GM10248 (cell line): Measurements from ENCODE around the gene ATP10A.

Source experiments
- CTCF ChIA-PET: fragments of 300-600 bp; sonication (Branson Sonifier 250); formaldehyde crosslinking; extraction: SDS; loops from one replicate; lab custom pipeline; 2021; ENCODE audit warnings: antibody characterized with exemption; lab: Yijun Ruan, JAX
- POLR2A ChIA-PET: fragments of 350-650 bp; sonication (Branson Sonifier 250); formaldehyde crosslinking; extraction: SDS; loops from one replicate; lab custom pipeline; 2020; ENCODE audit warnings: antibody characterized with exemption; lab: Yijun Ruan, JAX
- DNase-seq: peaks from one replicate; pipeline ENCODE4 v3.0.0; 2012; ENCODE audit errors: extremely low spot score
- TF ChIP-seq, protein P1 (sequence below): IDR thresholded peaks from 2 replicates; pipeline ENCODE4 v1.5.1; 2012; ENCODE audit warnings: mild to moderate bottlenecking, low read depth; ENCODE audit errors: extremely low read depth, missing control alignments, control extremely low read depth

Gene ATP10A

DNA sequence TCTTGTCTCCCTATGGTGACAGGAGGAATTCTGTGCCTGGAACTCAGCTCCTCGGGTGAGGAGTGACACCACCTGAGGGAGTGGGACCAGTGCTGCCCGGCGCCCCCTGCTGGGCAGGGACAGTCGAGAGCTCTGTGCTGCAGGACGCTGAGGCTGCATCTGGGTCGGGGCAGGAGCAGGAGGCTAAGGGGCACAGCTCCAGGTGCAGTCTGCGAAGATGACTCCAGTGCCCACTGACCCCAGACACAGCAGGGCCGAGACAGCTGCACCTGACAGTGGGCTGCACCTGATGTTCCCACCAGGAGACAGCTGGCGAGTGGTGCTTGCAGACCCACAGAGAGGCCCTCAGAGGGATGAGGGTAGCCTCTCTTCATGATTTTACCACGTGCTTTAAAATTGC, 152.9 kb downstream of the ATP10A start:
- CTCF ChIA-PET, result interaction anchor here (1.0 to 1.4 kb wide), 7 partner anchors 9 to 438 kb away, joined by 3 to 5 read pairs (median 3); no protein-coding TSS in a partner anchor
- POLR2A ChIA-PET, result no interaction called here
- TF ChIP-seq, protein P1, sequence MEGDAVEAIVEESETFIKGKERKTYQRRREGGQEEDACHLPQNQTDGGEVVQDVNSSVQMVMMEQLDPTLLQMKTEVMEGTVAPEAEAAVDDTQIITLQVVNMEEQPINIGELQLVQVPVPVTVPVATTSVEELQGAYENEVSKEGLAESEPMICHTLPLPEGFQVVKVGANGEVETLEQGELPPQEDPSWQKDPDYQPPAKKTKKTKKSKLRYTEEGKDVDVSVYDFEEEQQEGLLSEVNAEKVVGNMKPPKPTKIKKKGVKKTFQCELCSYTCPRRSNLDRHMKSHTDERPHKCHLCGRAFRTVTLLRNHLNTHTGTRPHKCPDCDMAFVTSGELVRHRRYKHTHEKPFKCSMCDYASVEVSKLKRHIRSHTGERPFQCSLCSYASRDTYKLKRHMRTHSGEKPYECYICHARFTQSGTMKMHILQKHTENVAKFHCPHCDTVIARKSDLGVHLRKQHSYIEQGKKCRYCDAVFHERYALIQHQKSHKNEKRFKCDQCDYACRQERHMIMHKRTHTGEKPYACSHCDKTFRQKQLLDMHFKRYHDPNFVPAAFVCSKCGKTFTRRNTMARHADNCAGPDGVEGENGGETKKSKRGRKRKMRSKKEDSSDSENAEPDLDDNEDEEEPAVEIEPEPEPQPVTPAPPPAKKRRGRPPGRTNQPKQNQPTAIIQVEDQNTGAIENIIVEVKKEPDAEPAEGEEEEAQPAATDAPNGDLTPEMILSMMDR, result peak; percentile 39
- peak; percentile 40 for DNase-seq

- DNase-seq, result no peak
- TF ChIP-seq, protein P1, result no peak
- POLR2A ChIA-PET, result no interaction called here
- CTCF ChIA-PET, result interaction anchor here (1.0 to 1.4 kb wide), 7 partner anchors 9 to 439 kb away, joined by 3 to 5 read pairs (median 3); no protein-coding TSS in a partner anchor
Measured at GRCh38 chr15:25709437-25710159, 153.5 kb downstream of the ATP10A start.

GRCh38 chr15:25708391-25708790, 154.7 kb downstream of the ATP10A start:
- ChIA-PET CTCF (no interaction called here), POLR2A (no interaction called here)

DNA sequence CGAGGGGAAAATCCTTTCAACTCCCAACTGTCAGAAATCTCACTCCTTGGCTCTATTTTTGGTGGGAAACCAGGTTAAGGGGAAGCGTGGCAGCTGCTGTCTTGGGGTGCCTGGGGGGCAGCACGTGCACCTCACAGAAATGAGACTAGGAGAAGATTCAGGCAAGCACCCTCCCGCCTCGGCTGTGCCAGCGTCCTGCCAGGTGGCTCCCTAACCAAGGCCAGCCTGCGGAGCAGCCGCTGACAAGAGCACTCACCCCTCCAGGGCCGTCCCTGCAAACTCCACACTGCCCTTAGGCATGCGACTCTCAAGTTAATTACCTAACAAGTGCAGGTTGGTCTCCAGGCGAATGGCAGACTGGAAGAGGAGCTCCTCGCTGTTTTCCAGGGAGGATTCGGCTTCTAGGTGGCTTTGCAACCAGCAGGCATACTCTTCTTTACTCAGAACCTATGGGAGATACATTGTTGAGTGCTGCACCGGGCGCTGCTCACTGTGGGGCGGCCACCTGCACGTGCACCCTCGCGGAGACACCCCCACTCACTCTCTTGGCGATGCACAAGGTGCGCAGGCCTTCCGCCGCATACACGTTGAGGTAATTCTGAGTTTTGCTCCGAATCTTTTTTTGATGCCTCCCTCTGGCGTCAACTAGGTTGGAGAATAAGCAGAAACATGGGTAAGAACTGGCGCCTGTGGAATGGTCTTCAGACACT, 155.3 kb downstream of the ATP10A start:
- CTCF ChIA-PET, result no interaction called here
- TF ChIP-seq, protein P1, result no peak
- DNase-seq, result no peak
- POLR2A ChIA-PET, result no interaction called here

More at GRCh38 chr15:25708391-25708790, 154.7 kb downstream of the ATP10A start:
- no peak for DNase-seq
- TF ChIP-seq, protein P1, result no peak

- ChIA-PET POLR2A (no interaction called here), CTCF (no interaction called here)
- no peak for DNase-seq
- TF ChIP-seq, protein P1, result no peak
Measured at GRCh38 chr15:25706176-25706955, 156.8 kb downstream of the ATP10A start.
